ENCODE results near the gene ACSL4.
"Not testable (repeated sequence)": the region's sequence is repeated elsewhere in the genome, so short reads cannot be mapped to it uniquely, and the experiment has no call there.

ACSL4 gene

DNA sequence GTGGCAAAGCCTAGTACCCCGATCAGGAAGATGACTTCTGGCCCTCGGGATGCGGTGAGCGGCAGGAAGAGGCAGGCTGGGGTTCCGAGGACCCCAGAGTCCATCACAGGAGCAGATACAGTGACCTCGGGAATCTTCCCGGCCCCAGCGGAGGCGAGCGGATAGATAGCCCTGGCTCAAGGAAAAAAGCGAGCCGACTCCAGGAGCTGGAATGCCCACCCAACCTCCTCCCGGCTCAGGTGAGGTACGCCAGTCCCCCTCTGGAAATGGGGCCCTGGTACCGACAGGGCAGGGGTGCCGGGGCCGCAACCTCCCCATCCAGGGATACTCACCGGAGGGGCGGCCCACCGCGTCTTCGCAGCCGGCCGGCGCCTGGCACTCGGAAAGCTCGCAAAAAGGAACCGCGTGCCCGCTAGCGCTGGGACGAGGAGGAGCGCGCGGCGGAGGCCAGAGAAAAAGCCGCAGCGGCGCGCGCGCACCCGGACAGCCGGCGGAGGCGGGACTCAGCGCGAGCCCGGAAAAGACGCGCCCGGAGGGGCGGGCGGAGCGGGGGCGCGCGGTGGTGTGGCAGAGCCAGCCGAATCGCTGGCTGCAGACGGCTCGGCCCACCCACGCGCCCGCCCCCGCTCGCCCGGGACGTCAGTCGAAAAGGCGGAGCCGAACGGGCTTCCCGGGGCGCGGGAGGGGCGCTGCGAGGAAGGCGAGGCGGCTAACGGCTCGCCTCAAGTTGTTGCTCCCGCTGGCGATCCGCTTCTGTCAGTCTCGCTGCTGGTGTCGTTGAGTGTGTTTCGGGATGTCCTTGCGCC, at the start of gene ACSL4:
ACSL4 (minus strand) TSS at position 451 of the 806 bp plus-strand sequence. CDS start 49,894 bp downstream, outside the sequence.
- peak; percentile 81 for DNase-seq (ENCODE audit: low spot score)

- DNase-seq (ENCODE audit: low spot score): no peak
These were observed 44.7 kb upstream of the ACSL4 start for GRCh38 chrX:109777749-109778148.

GRCh38 chrX:109776986-109777385, 43.9 kb upstream of the ACSL4 start:
- DNase-seq (ENCODE audit: low spot score): no peak

DNA sequence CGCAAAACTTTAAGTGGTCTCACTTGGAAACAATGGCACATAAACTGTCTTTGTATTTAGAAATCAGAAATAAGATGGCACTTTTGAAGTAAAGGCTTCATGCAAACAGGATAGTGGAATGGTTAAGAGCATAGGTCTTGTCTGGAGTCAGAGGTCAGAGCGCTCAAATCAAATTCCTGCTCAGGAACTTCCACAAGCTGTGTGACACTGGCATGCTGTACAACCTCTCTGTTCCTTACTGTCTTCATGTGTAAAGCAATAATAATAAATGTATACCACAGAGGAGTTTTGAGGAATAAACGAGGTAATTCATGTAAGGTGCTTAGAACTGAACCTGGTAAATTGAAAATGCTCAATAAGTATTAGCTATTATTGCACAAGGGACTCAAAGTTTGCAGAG, 43.4 kb upstream of the ACSL4 start:
- no peak for DNase-seq (ENCODE audit: low spot score)

GRCh38 chrX:109775386-109775785, 42.3 kb upstream of the ACSL4 start:
- no peak for DNase-seq (ENCODE audit: low spot score)

GRCh38 chrX:109774706-109775105, 41.6 kb upstream of the ACSL4 start:
- no peak for DNase-seq (ENCODE audit: low spot score)

DNA sequence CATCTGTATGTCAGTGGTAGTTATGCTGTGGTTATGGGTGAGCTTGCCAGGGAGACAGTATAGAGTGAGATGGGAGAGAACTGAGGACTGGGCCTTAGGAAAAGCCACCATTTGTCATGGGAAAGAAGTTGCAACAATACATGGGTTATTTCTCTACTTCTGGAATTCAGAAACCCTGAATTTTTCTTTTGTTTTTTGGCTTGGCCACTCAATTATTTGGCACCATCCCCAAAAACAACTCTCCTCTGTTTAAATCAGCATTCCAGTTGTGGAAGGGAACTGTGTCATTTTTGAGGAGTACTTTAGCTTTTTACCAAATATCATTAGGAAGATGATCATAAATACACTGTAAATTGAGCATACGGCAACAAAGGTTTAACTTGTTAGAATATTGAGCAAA, 41.1 kb upstream of the ACSL4 start:
- no peak for DNase-seq (ENCODE audit: low spot score)

DNA sequence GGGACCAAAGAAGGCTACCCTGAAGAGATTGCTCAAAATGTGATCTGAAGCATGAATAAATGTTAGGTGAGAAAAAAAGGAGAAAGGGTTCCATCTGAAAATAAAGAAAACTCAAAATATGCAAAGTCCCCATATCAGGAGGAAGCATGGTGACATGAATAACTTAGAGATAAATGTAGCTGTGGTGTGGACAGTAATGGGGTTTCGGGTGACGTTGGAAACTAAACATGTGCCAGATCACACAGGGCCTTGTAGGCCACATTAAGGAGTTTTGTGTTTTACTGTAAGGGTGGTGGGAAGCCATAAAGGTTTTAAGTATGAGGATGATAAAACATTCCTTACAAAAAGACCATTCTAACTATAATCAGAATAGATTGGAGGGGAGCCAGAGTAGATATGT, 40.3 kb upstream of the ACSL4 start:
- no peak for DNase-seq (ENCODE audit: low spot score)

GRCh38 chrX:109770780-109771179, 37.7 kb upstream of the ACSL4 start:
- no peak for DNase-seq (ENCODE audit: low spot score)

DNA sequence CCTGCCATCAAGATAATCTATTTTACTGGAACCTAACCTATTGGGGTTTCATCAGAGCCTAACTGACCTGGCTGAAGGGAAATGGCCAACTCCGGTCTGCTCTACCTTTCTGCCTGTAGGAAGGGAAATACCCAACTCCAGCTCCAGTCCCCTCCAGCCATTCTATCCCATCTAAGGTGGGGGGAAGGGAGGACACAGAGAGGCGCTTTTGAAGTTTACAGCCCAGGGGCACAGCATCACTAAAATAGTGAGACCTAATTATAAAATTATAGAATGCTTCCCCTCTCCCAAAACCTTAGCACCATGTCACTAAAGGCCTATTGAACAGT, 27.8 kb upstream of the ACSL4 start:
- DNase-seq (ENCODE audit: low spot score): no peak

- DNase-seq (ENCODE audit: low spot score): no peak
These were observed 27.3 kb upstream of the ACSL4 start for GRCh38 chrX:109760209-109760921.

DNA sequence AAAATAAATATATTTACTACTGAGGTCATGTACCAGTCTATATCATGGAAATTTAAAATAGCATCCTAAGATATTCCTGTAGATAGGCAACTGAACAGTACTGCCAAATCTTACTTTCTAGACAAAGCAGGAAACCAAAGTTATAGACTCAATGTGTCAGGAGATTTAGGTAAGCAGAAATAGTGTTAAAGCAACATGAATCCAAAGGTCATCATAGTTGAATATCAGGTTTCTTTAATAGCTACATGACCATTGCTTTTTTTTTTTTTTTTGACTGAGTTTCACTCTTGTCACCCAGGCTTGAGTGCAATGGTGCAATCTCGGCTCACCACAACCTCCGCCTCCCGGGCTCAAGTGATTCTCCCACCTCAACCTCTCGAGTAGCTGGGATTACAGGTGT, 20.2 kb upstream of the ACSL4 start:
- no peak for DNase-seq (ENCODE audit: low spot score)

- no peak for DNase-seq (ENCODE audit: low spot score)
These were observed 18.6 kb upstream of the ACSL4 start for GRCh38 chrX:109751698-109752097.

DNA sequence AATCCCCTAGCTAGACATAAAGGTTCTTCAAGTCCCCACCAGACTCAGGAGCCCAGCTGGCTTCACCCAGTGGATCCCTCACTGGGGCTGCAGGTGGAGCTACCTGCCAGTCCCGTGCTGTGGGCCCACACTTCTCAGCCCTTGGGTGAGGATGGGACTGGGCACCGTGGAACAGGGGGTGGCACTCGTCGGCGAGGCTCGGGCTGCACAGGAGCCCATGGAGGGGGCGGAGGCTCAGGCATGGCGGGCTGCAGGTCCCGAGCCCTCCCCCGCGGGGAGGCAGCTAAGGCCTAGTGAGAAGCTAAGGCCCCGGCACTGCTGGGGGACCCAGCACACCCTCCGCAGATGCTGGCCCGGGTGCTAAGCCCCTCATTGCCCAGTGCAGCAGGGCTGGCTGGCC, 16.1 kb upstream of the ACSL4 start:
- no peak for DNase-seq (ENCODE audit: low spot score)

- no peak for DNase-seq (ENCODE audit: low spot score)
These were observed 14.6 kb upstream of the ACSL4 start for GRCh38 chrX:109747681-109748080.

DNA sequence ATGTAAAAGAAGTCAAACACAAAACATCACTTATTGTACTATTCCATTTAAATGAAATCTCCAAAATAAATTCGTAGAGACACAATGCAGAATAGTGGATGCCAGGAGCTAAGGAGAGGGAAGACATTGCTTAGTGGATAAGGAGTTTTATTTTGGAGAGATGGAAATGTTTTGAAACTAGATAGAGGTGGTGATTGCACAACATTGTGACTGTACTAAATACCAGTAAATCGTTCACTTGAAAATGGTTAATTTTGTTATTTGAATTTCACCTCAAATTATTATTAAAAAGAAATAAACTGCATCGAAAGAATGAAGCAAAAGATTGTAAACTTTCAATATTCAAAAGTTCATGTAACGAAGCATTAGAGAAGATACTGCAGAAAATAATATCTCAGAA, 9.7 kb upstream of the ACSL4 start:
- no peak for DNase-seq (ENCODE audit: low spot score)

- DNase-seq (ENCODE audit: low spot score): not testable (repeated sequence)
These were observed 7.8 kb upstream of the ACSL4 start for GRCh38 chrX:109740896-109741295.

DNA sequence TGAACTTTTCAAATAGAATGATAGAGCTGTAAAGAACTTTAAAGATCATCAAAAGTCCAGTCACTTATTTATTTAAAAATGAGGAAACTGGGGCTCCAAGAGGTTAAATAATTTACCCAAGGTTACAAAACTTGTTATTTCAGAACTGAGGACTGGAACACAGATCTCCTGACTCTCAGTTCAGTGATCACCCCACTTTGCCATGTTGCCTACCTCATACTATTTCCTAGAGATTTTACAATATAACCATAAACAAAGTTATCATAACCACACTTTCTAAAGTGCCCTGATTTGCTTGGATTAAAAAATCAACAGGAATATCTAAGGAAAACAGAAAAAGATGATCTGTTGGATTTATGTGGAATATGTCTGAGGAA, 7.4 kb upstream of the ACSL4 start:
- no peak for DNase-seq (ENCODE audit: low spot score)

- DNase-seq (ENCODE audit: low spot score): no peak
These were observed 6.8 kb upstream of the ACSL4 start for GRCh38 chrX:109739625-109740432.

DNA sequence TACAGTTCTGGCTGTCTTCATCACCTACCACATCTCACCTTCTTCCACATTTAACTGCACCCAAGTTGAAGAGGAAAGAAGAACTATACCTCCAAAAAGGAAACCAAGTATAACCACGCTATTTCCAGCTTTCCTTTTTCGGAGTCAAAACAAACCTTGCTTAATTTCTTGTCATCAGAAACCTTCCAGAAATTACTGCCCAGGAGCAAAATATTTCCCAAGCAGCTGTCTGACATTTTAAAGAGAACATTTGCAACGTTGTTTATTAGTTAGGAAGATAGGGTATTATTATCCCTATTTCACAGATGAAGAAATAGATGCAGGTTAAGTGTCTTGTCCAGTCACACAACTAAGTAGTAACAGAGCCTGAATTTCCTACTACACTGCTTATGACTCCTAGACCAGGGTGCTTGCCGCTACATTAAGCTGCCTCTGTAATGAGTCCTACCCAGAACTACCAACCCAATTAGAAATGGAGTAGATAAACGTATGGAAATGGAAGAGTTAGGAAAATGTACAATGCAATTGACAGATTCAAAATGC, 2.2 kb upstream of the ACSL4 start:
- DNase-seq (ENCODE audit: low spot score): no peak

DNA sequence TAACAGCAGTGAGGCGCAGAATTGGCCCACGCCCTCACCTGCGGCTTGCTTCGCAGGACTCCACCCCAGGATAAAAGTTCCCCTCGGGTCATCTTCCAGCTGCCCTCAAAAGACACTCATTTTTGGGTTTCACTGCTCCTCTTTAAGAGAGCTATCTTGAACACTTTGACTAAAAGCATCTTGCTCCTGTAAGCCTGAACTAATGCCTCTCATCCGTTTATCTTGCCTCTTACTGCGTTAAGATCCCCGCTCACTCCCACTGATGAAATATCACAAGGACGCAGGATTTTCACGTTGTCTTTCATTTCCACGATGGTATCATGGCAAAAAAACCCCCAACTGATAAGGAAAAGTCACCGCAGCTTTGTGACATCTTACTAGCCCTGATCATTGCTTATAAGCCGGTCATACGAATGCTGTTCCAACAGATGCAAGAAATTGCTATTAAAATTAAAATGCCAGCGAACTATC, 591 bp upstream of the ACSL4 start:
- DNase-seq (ENCODE audit: low spot score): no peak

DNA sequence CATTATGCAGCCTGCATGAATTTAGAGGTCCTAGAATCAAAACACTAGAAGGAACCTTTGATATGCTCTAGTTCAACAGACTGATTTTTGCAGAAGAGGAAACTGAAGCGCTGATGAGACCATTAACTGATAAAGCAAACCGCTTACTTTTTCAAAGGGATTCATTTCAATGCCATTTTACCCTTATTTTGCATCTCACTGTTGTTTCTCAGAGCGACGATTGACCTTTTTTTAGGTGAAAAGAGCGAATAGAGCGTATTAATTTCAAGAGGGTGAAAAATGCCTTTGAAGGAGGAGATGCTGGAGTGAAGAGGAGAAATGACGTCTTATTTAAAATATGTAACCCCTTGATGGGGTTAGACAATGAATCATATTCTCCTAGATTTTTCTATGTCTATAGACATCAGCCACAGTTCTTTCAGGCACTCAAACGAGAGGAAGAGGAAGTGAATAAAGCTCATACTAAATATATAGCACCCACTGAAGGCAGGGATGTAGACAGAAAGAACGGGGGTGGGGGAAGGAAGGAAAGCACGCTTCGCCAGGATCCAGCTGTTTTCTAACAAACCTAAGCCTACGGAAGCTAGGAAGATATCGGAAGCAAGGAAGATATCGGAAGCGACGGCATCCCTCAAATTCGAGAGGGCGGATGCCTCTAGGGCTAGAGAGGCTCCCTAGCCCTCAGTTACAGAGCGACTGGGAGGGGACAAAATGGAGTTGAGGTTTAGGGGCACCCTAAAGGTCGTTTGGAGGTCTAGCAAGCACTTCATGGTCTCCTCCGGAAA, 848 bp downstream of the ACSL4 start:
- no peak for DNase-seq (ENCODE audit: low spot score)

Data from CD4-positive, alpha-beta T cell treated with Interleukin-6 at 100 ng/mL for 8 hours (primary cell).